HCT116 (cell line): ENCODE results near the gene SIK3. TPM values are rescaled to one million over a fixed set of nuclear protein-coding genes. Genes with fewer than 3 reads are reported as not detected.

ENCODE experiments used
- ATAC-seq: fragments of 200-7000 bp; cut with Tn5 transposase; 2 replicates; pipeline ENCODE4 v1.9.1; 2020; ENCODE audit warnings: mild to moderate bottlenecking, moderate library complexity
- BruUV-seq: library from RNA; stranded (reverse); fragments of 400-500 nt; replicated peaks from 2 replicates; lab custom pipeline; 2021; lab: Mats Ljungman, UMichigan
- CTCF ChIA-PET: fragments of 300-600 bp; sonication (Branson Sonifier 250); formaldehyde crosslinking; loops from one replicate; lab custom pipeline; 2021; ENCODE audit warnings: antibody characterized with exemption; lab: Charles Lee
- POLR2A ChIA-PET: fragments of 300-600, 350-600 bp; sonication (Branson Sonifier 250); formaldehyde crosslinking; loops from one replicate; lab custom pipeline; 2021; ENCODE audit warnings: antibody characterized with exemption; lab: Charles Lee
- RAD21 ChIA-PET, 2 experiments: fragments of 300-600 bp; sonication (Branson Sonifier 250); formaldehyde crosslinking; loops; one replicate each; lab custom pipeline; 2023; ENCODE audit warnings: low total read pairs in 2 of 2; ENCODE audit not compliant: uncharacterized antibody in 2 of 2, unreplicated experiment in 2 of 2, low non-redundant PET in 1 of 2; lab: Charles Lee
- DNase-seq: peaks from one replicate; pipeline ENCODE4 v3.0.0-alpha.2; 2010; ENCODE audit warnings: low read depth, low spot score
- H2AFZ ChIP-seq: fragments of 200-600 bp; shearing (Covaris generic), sonication (generic); 2 replicates; pipeline ENCODE4 v1.6.1; 2017; ENCODE audit warnings: low read depth, mixed run types, mixed read lengths, antibody characterized with exemption, low read length; ENCODE audit not compliant: poor library complexity, severe bottlenecking
- H3K27ac ChIP-seq: 2 replicates; pipeline ENCODE4 v1.5.1; 2012; ENCODE audit warnings: low read depth, low read length
- H3K27me3 ChIP-seq: fragments of 200-600 bp; sonication (generic); 2 replicates; pipeline ENCODE4 v1.6.1; 2016; ENCODE audit warnings: mixed run types, low read length, mixed read lengths; ENCODE audit not compliant: insufficient read depth
- H3K36me3 ChIP-seq, 2 experiments: fragments of 200-500 bp in 1 of 2; fragments of 200-600 bp in 1 of 2; sonication (Bioruptor generic) in 1 of 2; sonication (generic) in 1 of 2; 2 replicates each; pipeline versions ENCODE4 v1.5.1 to v1.6.1; 2014 to 2016; ENCODE audit warnings: low read length in 2 of 2, inconsistent platforms in 1 of 2, mixed read lengths in 1 of 2, mixed run types in 1 of 2; ENCODE audit not compliant: insufficient read depth in 2 of 2, control insufficient read depth in 1 of 2
- H3K4me1 ChIP-seq, 2 experiments: fragments of 200-600 bp in 1 of 2; sonication (generic) in 1 of 2; 2 replicates each; pipeline versions ENCODE4 v1.5.1 to v1.6.1; 2012 to 2017; ENCODE audit warnings: low read length in 2 of 2, inconsistent platforms in 1 of 2, mild to moderate bottlenecking in 1 of 2, mixed read lengths in 1 of 2, mixed run types in 1 of 2, moderate library complexity in 1 of 2; ENCODE audit not compliant: insufficient read depth in 2 of 2, control insufficient read depth in 1 of 2
- H3K4me2 ChIP-seq: fragments of 200-600 bp; sonication (generic); 2 replicates; pipeline ENCODE4 v1.6.1; 2017; ENCODE audit warnings: mixed run types, low read length, mixed read lengths
- H3K4me3 ChIP-seq, 2 experiments: fragments of 200-600 bp in 1 of 2; sonication (generic) in 1 of 2; replicated peaks in 1 of 2; 2 replicates each; pipeline ENCODE4 v1.5.1; 2011 to 2016; ENCODE audit warnings: low read length in 2 of 2, control low read depth in 1 of 2, low read depth in 1 of 2, mild to moderate bottlenecking in 1 of 2, mixed read lengths in 1 of 2, mixed run types in 1 of 2
- H3K79me2 ChIP-seq: fragments of 200-600 bp; sonication (generic); 2 replicates; pipeline ENCODE4 v1.6.1; 2017; ENCODE audit warnings: mild to moderate bottlenecking, mixed run types, low read length, moderate library complexity, mixed read lengths; ENCODE audit not compliant: insufficient read depth
- H3K9ac ChIP-seq: fragments of 200-600 bp; sonication (generic); 2 replicates; pipeline ENCODE4 v1.6.1; 2016; ENCODE audit warnings: low read length, mixed read lengths
- H3K9me2 ChIP-seq: fragments of 200-600 bp; sonication (generic), shearing (Covaris generic); 2 replicates; pipeline ENCODE4 v1.6.1; 2017; ENCODE audit warnings: mixed run types, mild to moderate bottlenecking, moderate library complexity; ENCODE audit not compliant: insufficient read depth
- H3K9me3 ChIP-seq, 2 experiments: fragments of 200-500 bp in 1 of 2; fragments of 200-600 bp in 1 of 2; sonication (Bioruptor generic) in 1 of 2; sonication (generic) in 1 of 2; 2 replicates each; pipeline ENCODE4 v1.6.1; 2014 to 2017; ENCODE audit warnings: low read length in 2 of 2, mixed read lengths in 2 of 2, inconsistent platforms in 1 of 2, low read depth in 1 of 2, mild to moderate bottlenecking in 1 of 2, mixed run types in 1 of 2, moderate library complexity in 1 of 2; ENCODE audit not compliant: control insufficient read depth in 1 of 2, insufficient read depth in 1 of 2
- H4K20me1 ChIP-seq: fragments of 200-600 bp; sonication (generic), shearing (Covaris generic); 2 replicates; pipeline ENCODE4 v1.6.1; 2017; ENCODE audit warnings: mixed run types, mild to moderate bottlenecking, moderate library complexity; ENCODE audit not compliant: insufficient read depth
- CBX3 ChIP-seq: IDR thresholded peaks from 2 replicates; pipeline ENCODE4 v1.6.1; 2012; ENCODE audit warnings: low read depth
- CEBPB ChIP-seq: IDR thresholded peaks from 2 replicates; pipeline ENCODE4 v1.6.1; 2012; ENCODE audit warnings: low read depth
- EGR1 ChIP-seq: IDR thresholded peaks from 2 replicates; pipeline ENCODE4 v1.6.1; 2012; ENCODE audit warnings: low read depth
- FOSL1 ChIP-seq: IDR thresholded peaks from 2 replicates; pipeline ENCODE4 v1.6.1; 2012; ENCODE audit warnings: low read depth
- JUND ChIP-seq: IDR thresholded peaks from 2 replicates; pipeline ENCODE4 v1.6.1; 2012
- MAX ChIP-seq: IDR thresholded peaks from 2 replicates; pipeline ENCODE4 v1.6.1; 2012
- POLR2AphosphoS5 ChIP-seq: IDR thresholded peaks from 2 replicates; pipeline ENCODE4 v1.6.1; 2011; ENCODE audit warnings: mild to moderate bottlenecking, low read depth, low read length, moderate library complexity
- RAD21 ChIP-seq: IDR thresholded peaks from 2 replicates; pipeline ENCODE4 v1.6.1; 2012; ENCODE audit warnings: low read depth, mild to moderate bottlenecking
- SIN3A ChIP-seq: IDR thresholded peaks from 2 replicates; pipeline ENCODE4 v1.6.1; 2012; ENCODE audit warnings: low read depth
- SP1 ChIP-seq: IDR thresholded peaks from 2 replicates; pipeline ENCODE4 v1.6.1; 2012; ENCODE audit warnings: low read depth
- SRF ChIP-seq: IDR thresholded peaks from 2 replicates; pipeline ENCODE4 v1.6.1; 2012; ENCODE audit warnings: low read depth
- TCF7L2 ChIP-seq: IDR thresholded peaks from 2 replicates; pipeline ENCODE4 v1.7.0; 2011; ENCODE audit warnings: borderline replicate concordance, inconsistent platforms; ENCODE audit not compliant: insufficient read depth, insufficient read length; ENCODE audit errors: extremely low read depth
- YY1 ChIP-seq: IDR thresholded peaks from 2 replicates; pipeline ENCODE4 v1.6.1; 2011; ENCODE audit warnings: low read length, low read depth, moderate library complexity, mild to moderate bottlenecking; ENCODE audit not compliant: insufficient replicate concordance; ENCODE audit errors: extremely low read depth
- ZBTB33 ChIP-seq: IDR thresholded peaks from 2 replicates; pipeline ENCODE4 v1.6.1; 2011; ENCODE audit warnings: mild to moderate bottlenecking, low read length, moderate library complexity; ENCODE audit not compliant: insufficient replicate concordance; ENCODE audit errors: extremely low read depth
- ZNF274 ChIP-seq: fragments of 200-500 bp; sonication (Bioruptor generic); IDR thresholded peaks from 2 replicates; pipeline ENCODE4 v1.6.1; 2014; ENCODE audit warnings: mild to moderate bottlenecking, low read depth, low read length, inconsistent platforms
- intact Hi-C: fragments of 100-400 bp; cut with micrococcal nuclease; formaldehyde crosslinking; loops from 2 replicates; pipeline ENCODE4 v1.10.0; 2022
- total RNA-seq: library from RNA; stranded (reverse); gene quantifications from one replicate; pipeline ENCODE4 v1.2.1, GENCODE V29; 2021; ENCODE audit not compliant: unreplicated experiment
- TF ChIP-seq, protein P1 (sequence below): IDR thresholded peaks from 2 replicates; pipeline ENCODE4 v1.6.1; 2012

Gene SIK3
- total RNA-seq, 1 experiment from 2014 or later, result 21.0 TPM

DNA sequence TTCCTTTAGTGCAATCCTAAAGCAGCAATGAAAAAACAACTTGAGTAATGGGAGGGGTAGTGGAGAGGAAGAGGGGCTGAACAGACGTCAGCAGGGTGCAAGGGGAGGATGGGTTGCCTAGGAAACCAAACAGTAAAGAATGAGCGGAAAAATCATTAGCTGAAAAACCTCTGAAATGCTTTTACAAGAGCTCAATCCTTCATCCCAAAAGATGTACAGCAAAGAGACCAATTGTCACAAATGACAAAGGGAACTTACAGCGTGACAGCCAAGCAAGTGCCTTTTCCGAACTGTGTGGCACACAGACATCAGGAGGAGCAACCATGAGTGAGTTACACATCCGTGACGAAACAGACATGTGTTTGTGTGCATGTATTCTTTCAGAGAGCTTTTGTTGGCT lies 104.6 kb downstream of the SIK3 start:
- Histone ChIP-seq H3K9ac (no peak overlapping the region), H3K79me2 (peaks cover 33% of the 10 kb centered on the region), H2AFZ (no peak overlapping the region), H3K9me3 (no peaks in the 10 kb centered on the region), H3K9me2 (no peaks in the 10 kb centered on the region), H3K27ac (no peak overlapping the region), H3K4me2 (no peak overlapping the region), H3K4me1 (peaks cover 0 to 6% of the 10 kb centered on the region in 2 experiments; a peak in 1 of 4 replicates), H3K27me3 (no peaks in the 10 kb centered on the region), H3K4me3 (no peak overlapping the region), H4K20me1 (no peaks in the 10 kb centered on the region), H3K36me3 (no peaks in the 10 kb centered on the region)
- ChIA-PET CTCF (no interaction called here), POLR2A (no interaction called here), RAD21 (no interaction called here)
- intact Hi-C loops, result no loop called here
- no TSS peak for BruUV-seq
- ATAC-seq, result no peak
- TF ChIP-seq SP1 (no peak), POLR2AphosphoS5 (no peak), ZNF274 (no peak), YY1 (no peak), TCF7L2 (no peak), CEBPB (no peak), MAX (no peak), RAD21 (no peak), CBX3 (no peak), FOSL1 (no peak), SIN3A (no peak), EGR1 (no peak), JUND (no peak), SRF (no peak), ZBTB33 (no peak)
- TF ChIP-seq, protein P1, sequence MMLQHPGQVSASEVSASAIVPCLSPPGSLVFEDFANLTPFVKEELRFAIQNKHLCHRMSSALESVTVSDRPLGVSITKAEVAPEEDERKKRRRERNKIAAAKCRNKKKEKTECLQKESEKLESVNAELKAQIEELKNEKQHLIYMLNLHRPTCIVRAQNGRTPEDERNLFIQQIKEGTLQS, result no peak
- no peak for DNase-seq
